Stimulated activated memory B cell treated with anti-CD40 and anti-IgM and Interleukin-4, amounts not matched to agents 10 μg/mL and 1 μg/mL and 100 μg/mL, for 72 hours (primary cell): ENCODE measurements around the gene CREB3L1.
A peak's percentile ranks its signal among the peaks of the same experiment; 100 is the strongest.

Source experiments
- ATAC-seq: fragments of 150-1000 bp; cut with Tn5 transposase; 2 replicates; pipeline ENCODE4 v1.10.0; 2021
- H3K27ac Mint-ChIP-seq: one replicate; pipeline ENCODE4 v1.8.0; 2022; ENCODE audit warnings: mild to moderate bottlenecking, mixed read lengths
- H3K27me3 Mint-ChIP-seq: one replicate; pipeline ENCODE4 v1.8.0; 2022; ENCODE audit warnings: mixed read lengths
- H3K36me3 Mint-ChIP-seq: one replicate; pipeline ENCODE4 v1.8.0; 2022; ENCODE audit warnings: mixed read lengths
- H3K4me1 Mint-ChIP-seq: one replicate; pipeline ENCODE4 v1.8.0; 2022; ENCODE audit warnings: mixed read lengths
- H3K4me3 Mint-ChIP-seq: one replicate; pipeline ENCODE4 v1.8.0; 2022; ENCODE audit warnings: mild to moderate bottlenecking, moderate library complexity, mixed read lengths
- H3K9me3 Mint-ChIP-seq: one replicate; pipeline ENCODE4 v1.8.0; 2022; ENCODE audit warnings: mixed read lengths

The CREB3L1 gene

DNA sequence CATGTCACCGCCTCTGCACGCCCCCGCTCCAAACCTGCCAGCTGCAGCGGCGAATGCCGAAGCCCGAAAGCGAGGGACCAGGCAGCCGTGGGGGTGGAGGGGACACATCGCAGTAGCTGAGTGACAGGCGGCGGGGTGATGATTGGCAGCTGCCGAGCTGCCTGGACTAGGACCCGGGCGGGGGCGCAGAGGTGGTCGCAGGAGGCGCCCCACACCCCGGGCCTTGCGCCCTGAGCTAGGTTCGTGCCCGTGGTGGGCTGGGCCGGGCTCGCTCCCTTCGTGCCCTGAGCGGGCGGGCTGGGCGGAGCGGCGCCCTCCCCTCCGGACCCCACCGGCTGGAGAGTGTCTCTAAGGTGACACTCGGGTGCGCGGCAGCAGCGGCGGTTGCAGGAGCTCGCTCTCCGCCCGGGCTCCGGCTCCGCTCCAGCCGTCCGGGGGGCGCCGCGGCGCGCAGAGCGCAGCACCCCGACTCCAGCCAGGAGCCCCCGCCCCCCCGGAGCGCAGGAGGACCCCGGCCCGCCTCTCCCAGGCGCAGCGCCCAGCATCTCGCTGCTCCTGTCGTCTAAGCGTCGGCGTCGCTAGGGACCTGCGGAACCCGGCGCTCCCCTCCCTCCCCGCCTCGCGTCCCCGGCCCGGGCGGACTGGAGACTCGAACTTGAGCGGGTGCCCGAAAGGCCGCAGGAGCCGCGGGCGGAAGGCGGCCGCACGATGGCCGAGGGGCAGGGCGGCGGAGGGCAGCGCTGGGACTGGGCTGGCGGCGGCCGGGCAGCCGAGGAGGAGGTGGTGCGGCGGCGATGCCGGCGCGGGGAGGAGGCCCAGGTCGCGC lies 55.3 kb downstream of the CREB3L1 start:
- Mint-ChIP-seq H3K27ac (no peak overlapping the region), H3K4me3 (peak overlapping the region; percentile 67), H3K27me3 (peaks cover 100% of the 10 kb centered on the region), H3K36me3 (no peaks in the 10 kb centered on the region), H3K9me3 (no peaks in the 10 kb centered on the region), H3K4me1 (peaks cover 29% of the 10 kb centered on the region)
- peak; percentile 44 for ATAC-seq

DNA sequence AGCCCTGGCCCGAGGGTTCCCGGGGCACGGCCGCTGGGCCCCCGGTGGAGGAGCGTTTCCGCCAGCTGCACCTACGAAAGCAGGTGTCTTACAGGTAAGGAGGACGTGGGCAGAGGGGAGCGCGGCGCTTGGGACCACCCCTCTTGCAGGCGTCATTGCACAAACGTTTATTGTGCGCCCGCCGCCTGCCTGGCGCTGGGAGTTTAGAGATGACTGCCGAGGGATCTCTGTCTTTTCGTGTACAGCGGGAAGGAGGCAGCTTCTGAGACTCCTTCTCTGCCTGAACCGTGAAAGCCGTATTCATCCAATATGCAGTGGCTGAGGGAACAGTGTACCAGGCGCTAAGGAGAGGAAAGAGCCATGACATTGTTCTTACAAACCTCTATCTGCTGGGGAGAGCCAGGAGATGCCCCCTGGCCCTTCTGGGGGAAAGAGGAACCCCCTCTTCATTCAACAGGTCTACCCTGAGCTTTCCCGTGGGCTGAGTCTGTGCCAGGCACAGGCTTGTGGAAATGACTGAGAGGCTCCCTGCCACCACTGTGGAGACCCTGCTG lies 56.0 kb downstream of the CREB3L1 start:
- ATAC-seq: no peak
- H3K4me3 Mint-ChIP-seq: peak overlapping the region; percentile 56
- H3K9me3 Mint-ChIP-seq: no peaks in the 10 kb centered on the region
- H3K36me3 Mint-ChIP-seq: no peaks in the 10 kb centered on the region
- peaks cover 29% of the 10 kb centered on the region for H3K4me1 Mint-ChIP-seq
- H3K27ac Mint-ChIP-seq: no peak overlapping the region
- peaks cover 100% of the 10 kb centered on the region for H3K27me3 Mint-ChIP-seq

DNA sequence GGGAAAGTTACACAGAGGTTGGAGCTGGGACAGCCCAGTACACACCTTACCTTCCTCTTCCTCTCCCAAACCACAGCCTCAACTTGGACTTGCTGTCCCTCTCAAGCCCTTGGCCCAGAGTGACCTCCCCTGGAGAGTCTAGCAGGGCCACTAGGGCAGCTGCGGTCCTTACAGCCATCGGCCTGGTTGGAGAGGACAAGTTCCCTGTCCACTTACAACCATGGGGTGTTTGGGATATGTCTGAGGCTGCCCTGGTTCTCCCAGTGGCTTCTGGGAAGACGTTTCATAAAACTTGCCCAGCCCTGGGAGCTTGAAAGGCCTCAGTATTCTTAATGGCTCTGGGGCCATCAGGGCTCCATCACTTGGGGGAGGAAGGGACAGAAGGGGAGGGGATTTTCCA lies 56.7 kb downstream of the CREB3L1 start:
- no peaks in the 10 kb centered on the region for H3K36me3 Mint-ChIP-seq
- no peak for ATAC-seq
- peaks cover 100% of the 10 kb centered on the region for H3K27me3 Mint-ChIP-seq
- H3K4me1 Mint-ChIP-seq: peaks cover 29% of the 10 kb centered on the region
- H3K9me3 Mint-ChIP-seq: no peaks in the 10 kb centered on the region
- no peak overlapping the region for H3K27ac Mint-ChIP-seq
- no peak overlapping the region for H3K4me3 Mint-ChIP-seq

DNA sequence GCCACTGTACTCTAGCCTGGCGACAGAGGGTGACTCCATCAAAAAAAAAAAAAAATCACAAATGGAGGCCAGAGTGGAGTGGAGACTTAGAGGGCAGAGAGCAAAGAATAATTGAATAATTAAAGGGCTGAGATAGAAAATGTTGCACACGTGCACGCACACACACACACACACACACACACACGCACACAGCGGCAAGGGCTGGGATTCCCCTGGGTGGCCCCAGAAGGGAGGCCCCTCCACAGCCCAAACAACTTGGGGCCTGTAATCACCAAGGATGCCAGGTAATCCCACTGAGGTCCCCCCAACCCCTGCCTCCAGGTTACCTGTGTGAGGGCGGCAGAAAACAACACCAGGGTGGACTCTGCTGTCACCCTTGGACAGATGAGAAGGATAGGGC lies 57.8 kb downstream of the CREB3L1 start:
- ATAC-seq: no peak
- Mint-ChIP-seq H3K4me1 (peaks cover 27% of the 10 kb centered on the region), H3K27ac (no peak overlapping the region), H3K4me3 (no peak overlapping the region), H3K9me3 (no peaks in the 10 kb centered on the region), H3K36me3 (no peaks in the 10 kb centered on the region), H3K27me3 (peaks cover 91% of the 10 kb centered on the region)

DNA sequence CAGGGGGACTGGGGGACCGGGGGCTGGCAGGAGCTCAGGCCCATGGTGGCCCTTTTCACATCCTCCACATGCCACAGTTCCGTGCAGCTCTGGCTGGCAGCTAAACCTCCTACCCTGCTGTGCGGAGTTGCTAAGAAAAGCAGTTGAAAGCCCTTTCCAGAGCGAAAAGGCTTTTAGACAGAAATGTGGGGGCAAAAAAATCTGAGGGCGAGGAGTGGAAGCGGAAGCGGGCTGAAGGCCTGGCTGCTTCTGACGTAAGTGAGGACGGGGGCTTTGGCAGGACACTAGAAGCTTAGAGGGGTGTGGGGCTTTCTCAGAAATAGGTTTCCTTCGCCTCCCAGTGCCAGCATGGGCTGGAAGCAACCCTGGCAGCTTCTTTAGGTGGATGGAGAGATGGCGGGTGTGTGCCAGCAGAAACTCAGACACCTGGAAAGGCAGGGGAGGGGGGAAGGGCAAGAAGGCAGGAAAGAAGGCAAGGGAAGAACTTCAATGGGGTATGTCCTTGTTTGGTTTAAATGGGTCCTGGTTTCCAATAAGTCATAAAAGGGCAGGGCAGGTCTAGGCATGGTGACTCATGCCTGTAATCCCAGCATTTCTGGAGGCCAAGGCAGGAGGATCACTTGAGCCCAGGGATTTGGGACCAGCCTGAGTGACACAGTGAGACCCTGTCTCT lies 58.6 kb downstream of the CREB3L1 start:
- Mint-ChIP-seq H3K36me3 (no peaks in the 10 kb centered on the region), H3K27me3 (peaks cover 83% of the 10 kb centered on the region), H3K9me3 (no peaks in the 10 kb centered on the region), H3K4me1 (peaks cover 19% of the 10 kb centered on the region), H3K27ac (no peak overlapping the region), H3K4me3 (no peak overlapping the region)
- no peak for ATAC-seq

DNA sequence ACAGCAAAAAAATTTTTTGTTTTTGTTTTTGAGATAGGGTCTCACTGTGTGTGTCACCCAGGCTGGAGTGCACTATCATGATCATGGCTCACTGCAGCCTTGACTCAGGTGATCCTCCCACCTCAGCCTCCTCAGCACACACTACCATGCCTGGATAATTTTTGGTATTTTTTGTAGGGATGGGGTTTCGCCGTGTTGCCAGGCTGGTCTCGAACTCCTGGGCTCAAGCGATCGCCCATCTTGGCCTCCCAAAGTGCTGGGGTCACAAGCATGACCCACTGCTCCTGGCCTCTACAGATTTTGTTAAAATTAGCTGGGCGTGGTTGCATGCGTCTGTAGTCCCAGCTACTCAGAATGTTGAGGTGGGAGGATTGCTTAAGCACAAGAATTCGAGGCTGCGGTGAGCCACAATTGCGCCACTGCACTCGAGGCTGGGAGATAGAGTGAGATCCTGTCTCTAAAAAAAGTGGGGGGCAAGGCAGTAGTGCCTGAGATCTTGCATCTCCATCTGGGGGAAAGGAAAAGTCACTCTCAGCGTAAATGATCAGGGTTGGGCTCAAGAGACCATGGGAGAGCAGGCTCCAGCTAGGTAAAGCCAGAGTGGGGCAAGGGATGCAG lies 59.2 kb downstream of the CREB3L1 start:
- ATAC-seq: no peak
- H3K9me3 Mint-ChIP-seq: no peaks in the 10 kb centered on the region
- H3K27me3 Mint-ChIP-seq: peaks cover 77% of the 10 kb centered on the region
- H3K4me3 Mint-ChIP-seq: no peak overlapping the region
- H3K4me1 Mint-ChIP-seq: peaks cover 15% of the 10 kb centered on the region
- H3K27ac Mint-ChIP-seq: no peak overlapping the region
- no peaks in the 10 kb centered on the region for H3K36me3 Mint-ChIP-seq

DNA sequence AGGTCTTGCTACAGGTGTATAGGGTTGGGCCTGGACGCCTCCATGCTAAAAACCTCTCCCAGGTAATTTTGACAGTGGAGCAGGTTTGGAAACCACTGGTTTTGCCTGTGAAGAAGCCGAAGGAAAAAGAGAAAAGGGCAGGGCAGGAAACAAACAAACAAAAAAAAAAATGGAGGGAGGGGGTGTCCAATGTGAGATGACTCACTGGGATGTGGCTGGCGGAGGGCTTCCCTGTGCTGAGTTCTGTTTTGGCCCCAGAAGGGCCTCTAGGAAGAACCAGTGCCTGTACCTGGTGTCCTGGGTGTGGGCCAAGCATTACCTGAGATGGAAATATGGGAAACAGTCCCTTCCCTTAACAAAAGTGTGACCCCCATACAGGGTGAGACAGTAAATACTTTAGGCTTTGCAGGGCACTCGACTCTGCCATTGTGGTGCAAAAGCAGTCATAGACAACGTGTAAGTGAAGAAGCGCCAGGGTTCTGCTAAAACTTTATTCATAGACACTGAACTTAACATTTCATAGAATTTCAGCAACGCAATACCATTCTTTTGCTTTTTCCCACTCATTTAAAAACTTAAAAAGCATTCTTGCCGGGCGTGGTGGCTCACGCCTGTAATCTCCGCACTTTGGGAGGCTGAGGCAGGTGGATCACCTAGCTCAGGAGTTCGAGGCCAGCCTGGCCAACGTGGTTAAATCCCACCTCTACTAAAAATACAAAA lies 60.3 kb downstream of the CREB3L1 start:
- Mint-ChIP-seq H3K4me1 (peaks cover 8% of the 10 kb centered on the region), H3K9me3 (no peaks in the 10 kb centered on the region), H3K27me3 (peaks cover 65% of the 10 kb centered on the region), H3K36me3 (no peaks in the 10 kb centered on the region), H3K27ac (no peak overlapping the region), H3K4me3 (no peak overlapping the region)
- no peak for ATAC-seq

DNA sequence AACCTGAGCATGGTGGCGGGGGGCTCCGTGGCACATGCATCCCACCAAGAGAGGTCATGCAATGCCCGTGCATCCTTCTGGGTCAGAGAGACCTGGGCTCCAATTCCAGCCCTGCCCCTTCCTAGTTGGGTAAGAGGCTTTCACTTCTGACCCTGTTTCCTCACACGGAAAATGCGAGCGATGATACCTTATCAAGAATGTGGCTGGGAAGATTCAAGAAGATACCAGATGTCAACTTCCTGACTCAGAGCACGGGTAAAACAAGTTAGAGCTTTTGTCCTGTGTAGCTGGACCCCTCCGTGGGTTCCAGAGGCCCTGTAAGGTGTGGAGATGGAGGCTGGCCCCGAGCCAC lies 61.1 kb downstream of the CREB3L1 start:
- no peak for ATAC-seq
- Mint-ChIP-seq H3K27me3 (peaks cover 57% of the 10 kb centered on the region), H3K36me3 (no peaks in the 10 kb centered on the region), H3K4me3 (no peak overlapping the region), H3K9me3 (no peaks in the 10 kb centered on the region), H3K27ac (no peak overlapping the region), H3K4me1 (peaks cover 3% of the 10 kb centered on the region)

DNA sequence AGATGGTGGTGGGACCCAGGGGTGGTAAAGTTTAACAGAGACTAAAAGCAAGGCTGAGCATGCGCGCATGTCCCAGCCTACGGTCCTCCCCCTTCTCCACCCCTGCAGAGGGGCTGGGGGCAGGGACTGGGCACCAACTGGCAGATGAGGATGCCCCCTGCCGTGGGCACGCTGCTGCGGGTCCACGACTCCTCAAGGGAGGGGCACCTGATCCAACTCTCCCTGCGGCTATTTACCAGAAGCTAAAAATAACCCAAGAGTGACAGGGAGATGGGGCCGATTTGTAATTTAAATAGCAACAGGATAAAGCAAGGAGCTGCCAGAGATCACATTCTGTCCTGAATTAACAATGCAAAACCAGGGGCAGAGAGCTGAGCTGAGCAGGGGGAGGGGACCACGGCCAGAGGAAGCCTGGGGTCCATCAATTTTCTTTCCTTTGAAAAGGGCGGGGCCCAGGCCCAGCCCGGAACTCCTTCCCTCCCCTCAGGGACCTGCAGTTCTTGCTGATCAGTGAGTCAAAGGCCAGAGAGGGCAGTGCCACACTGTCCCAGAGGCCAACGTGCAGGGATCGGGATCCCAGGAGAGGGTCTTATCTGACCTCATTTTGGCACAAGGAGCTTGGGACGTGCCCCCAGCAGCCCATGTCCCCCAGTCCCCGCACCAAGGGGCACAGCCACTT lies 61.7 kb downstream of the CREB3L1 start:
- no peak for ATAC-seq
- H3K27ac Mint-ChIP-seq: no peak overlapping the region
- no peaks in the 10 kb centered on the region for H3K36me3 Mint-ChIP-seq
- no peaks in the 10 kb centered on the region for H3K4me1 Mint-ChIP-seq
- H3K4me3 Mint-ChIP-seq: no peak overlapping the region
- H3K9me3 Mint-ChIP-seq: no peaks in the 10 kb centered on the region
- peaks cover 52% of the 10 kb centered on the region for H3K27me3 Mint-ChIP-seq

DNA sequence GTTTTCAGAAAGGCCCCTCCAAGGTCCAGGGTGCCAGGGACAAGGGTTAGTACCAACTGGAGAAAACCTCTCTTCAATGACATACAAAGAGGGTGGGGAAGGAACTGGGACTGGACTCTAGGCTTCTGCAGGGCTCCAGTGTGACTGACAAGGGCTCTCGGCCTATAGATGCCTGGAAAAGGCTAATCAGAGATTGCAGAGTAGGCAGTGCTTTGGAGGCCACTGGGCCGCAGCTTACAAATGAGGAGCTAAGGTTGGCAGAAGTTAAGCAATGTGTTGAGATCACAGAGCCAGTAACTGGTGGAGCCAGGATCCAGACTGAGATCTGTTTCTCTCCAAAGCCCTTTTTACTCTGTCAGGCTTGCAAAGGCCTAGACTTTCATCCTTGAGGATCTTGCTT lies 62.4 kb downstream of the CREB3L1 start:
- Mint-ChIP-seq H3K4me3 (no peak overlapping the region), H3K4me1 (peaks cover 3% of the 10 kb centered on the region), H3K36me3 (no peaks in the 10 kb centered on the region), H3K27me3 (peaks cover 45% of the 10 kb centered on the region), H3K27ac (no peak overlapping the region), H3K9me3 (no peaks in the 10 kb centered on the region)
- no peak for ATAC-seq

DNA sequence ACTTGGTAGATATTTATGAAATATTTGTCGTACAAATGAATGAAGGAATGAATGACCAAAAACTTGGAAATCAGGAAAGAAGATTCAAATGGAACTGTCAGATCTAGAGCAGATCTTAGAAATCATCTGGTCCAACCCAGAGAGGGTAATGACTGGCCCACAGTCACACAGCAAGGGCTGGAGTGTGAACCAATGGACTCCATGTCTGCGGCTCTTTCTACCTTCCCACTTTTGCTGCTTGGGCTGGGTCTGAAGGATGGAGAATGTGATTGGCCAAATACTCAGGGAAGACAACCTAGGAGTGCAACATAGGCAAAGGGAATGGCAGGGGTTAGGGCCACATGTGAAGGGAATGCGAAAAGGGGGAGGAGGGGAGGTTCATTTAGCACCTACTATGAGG lies 64.0 kb downstream of the CREB3L1 start:
- Mint-ChIP-seq H3K9me3 (no peaks in the 10 kb centered on the region), H3K36me3 (no peaks in the 10 kb centered on the region), H3K27me3 (peaks cover 29% of the 10 kb centered on the region), H3K4me3 (no peak overlapping the region), H3K4me1 (peaks cover 19% of the 10 kb centered on the region), H3K27ac (no peak overlapping the region)
- no peak for ATAC-seq

DNA sequence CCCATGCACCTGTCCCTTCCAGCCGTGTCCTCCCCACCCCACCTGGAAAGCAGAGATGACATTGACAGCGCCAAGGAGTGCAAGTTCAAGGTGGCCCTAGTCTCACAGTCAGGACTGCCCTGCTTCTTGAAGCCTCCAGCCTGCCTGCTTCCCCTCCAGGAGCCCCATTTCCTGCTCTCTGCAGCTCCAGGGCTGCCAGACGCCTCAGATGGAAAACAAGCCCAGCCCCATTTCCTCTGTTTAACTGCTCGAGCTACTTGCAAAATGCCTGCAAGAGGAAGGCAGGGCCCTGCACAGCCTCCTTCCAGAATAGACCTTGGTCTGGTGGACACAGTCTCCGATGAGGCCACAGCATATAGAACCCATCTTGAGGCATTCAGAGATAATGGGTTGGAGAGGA lies 64.8 kb downstream of the CREB3L1 start:
- peaks cover 21% of the 10 kb centered on the region for H3K27me3 Mint-ChIP-seq
- H3K27ac Mint-ChIP-seq: no peak overlapping the region
- no peak overlapping the region for H3K4me3 Mint-ChIP-seq
- ATAC-seq: no peak
- H3K36me3 Mint-ChIP-seq: no peaks in the 10 kb centered on the region
- peaks cover 26% of the 10 kb centered on the region for H3K4me1 Mint-ChIP-seq
- H3K9me3 Mint-ChIP-seq: no peaks in the 10 kb centered on the region

DNA sequence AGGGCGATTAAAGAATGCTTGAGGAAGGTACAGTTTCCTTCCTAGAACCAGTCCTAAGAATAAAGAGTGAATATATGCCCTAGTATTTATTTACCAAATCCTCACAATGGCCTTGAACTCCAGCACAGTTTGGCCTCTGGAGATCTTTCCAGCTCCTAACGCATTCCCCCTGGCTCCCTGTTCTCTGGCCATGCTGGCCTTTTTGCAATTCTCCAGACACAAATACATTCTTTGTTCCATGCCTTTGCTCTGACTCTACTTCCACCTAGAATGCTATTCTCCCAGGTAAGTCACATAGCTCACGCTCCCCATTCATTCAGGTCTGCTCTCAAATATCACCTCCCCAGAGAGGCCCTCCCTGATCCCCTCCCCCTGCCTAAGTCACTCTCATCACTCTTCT lies 66.1 kb downstream of the CREB3L1 start:
- Mint-ChIP-seq H3K9me3 (no peaks in the 10 kb centered on the region), H3K27ac (no peak overlapping the region), H3K27me3 (peaks cover 8% of the 10 kb centered on the region), H3K4me1 (peaks cover 31% of the 10 kb centered on the region), H3K36me3 (no peaks in the 10 kb centered on the region), H3K4me3 (no peak overlapping the region)
- no peak for ATAC-seq

DNA sequence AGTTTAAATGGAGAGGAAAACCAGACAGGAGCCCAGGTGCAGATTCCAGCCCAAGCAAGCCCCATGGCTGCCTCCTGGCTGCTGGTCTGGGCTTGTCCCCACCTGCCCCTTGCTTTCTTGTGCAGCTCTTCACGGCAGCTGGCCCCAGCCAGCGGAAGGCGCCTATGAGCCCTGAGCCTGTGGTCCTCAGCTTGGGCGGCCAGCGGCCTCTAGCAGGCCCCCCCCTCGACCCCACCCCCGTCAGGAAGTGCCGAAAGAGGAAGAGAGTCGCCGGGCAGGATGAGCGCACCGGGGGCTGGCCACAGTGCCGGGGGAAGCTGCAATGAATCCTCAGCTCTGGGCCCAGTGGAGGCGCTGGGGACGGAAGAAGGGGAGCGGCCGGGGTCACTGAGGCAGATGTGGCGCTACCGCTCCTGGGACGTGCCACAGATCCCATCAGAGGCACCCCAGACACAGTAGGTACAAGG lies 67.7 kb downstream of the CREB3L1 start:
- Mint-ChIP-seq H3K27ac (peak overlapping the region; percentile 74), H3K4me3 (peak overlapping the region; percentile 78), H3K27me3 (no peaks in the 10 kb centered on the region), H3K9me3 (no peaks in the 10 kb centered on the region), H3K36me3 (no peaks in the 10 kb centered on the region), H3K4me1 (peaks cover 43% of the 10 kb centered on the region)
- no peak for ATAC-seq
